Colonic mucosa (tissue), 4 donors: Measurements from ENCODE around the gene TCN1. TPM values are rescaled to one million over a fixed set of nuclear protein-coding genes. Genes with fewer than 3 reads are reported as not detected.
"Not testable (repeated sequence)": the region's sequence is repeated elsewhere in the genome, so short reads cannot be mapped to it uniquely, and the experiment has no call there.

ENCODE experiments used
- DNase-seq: peaks from one replicate; pipeline ENCODE4 v3.0.0-alpha.2; 2020
- H3K27ac ChIP-seq: fragments of 200-600 bp; one replicate; pipeline ENCODE4 v1.8.0; 2021
- H3K27me3 ChIP-seq: fragments of 200-600 bp; one replicate; pipeline ENCODE4 v1.8.0; 2021
- H3K36me3 ChIP-seq: fragments of 200-600 bp; one replicate; pipeline ENCODE4 v1.8.0; 2021
- H3K4me1 ChIP-seq: fragments of 200-600 bp; one replicate; pipeline ENCODE4 v1.8.0; 2021; ENCODE audit warnings: mild to moderate bottlenecking
- H3K4me3 ChIP-seq: fragments of 200-600 bp; one replicate; pipeline ENCODE4 v1.8.0; 2021
- H3K9ac ChIP-seq, 2 donors: one replicate each; pipeline ENCODE4 v1.7.0; 2013; ENCODE audit warnings: control low read depth in 2 of 2, low read depth in 2 of 2, low read length in 2 of 2
- H3K9me3 ChIP-seq: fragments of 200-600 bp; one replicate; pipeline ENCODE4 v1.8.0; 2021
- CTCF ChIP-seq: fragments of 200-600 bp; IDR thresholded peaks from one replicate; pipeline ENCODE4 v1.8.0; 2022; ENCODE audit warnings: antibody characterized with exemption, mild to moderate bottlenecking
- intact Hi-C: fragments of 100-400 bp; cut with DNase I; formaldehyde crosslinking; loops from one replicate; pipeline ENCODE4 v1.14.1; 2022
- total RNA-seq, 2 donors: library from RNA; stranded (reverse); fragmentation: NEBNext Ultra II Directional in 1 of 2; extraction: Animal tissue kit (Norgen Biotek cat#: 25700) in 1 of 2; gene quantifications; one replicate each; pipeline ENCODE4 v1.2.1, GENCODE V29; 2021
- donor health status: healthy.
- donor health status: DM: no; HTN: no; CAD: no.
- donor health status: DM: no; HTN: no; CAD: no.

Gene TCN1
- total RNA-seq, 2 donors from 2014 or later: 0.67 TPM; not detected in 1

- intact Hi-C loops: no loop called here
- no peak for TF ChIP-seq CTCF
- no peak for DNase-seq
- no peak overlapping the region for H3K9ac ChIP-seq
- no peaks in the 10 kb centered on the region for H3K27me3 ChIP-seq
- no peak overlapping the region for H3K4me3 ChIP-seq
- H3K36me3 ChIP-seq: no peaks in the 10 kb centered on the region
- no peaks in the 10 kb centered on the region for H3K9me3 ChIP-seq
- no peaks in the 10 kb centered on the region for H3K4me1 ChIP-seq
- H3K27ac ChIP-seq: no peak overlapping the region
These were observed 8.6 kb downstream of the TCN1 start for GRCh38 chr11:59857439-59858434.

- Histone ChIP-seq H3K4me3 (no peak overlapping the region), H3K36me3 (no peaks in the 10 kb centered on the region), H3K9ac (no peak overlapping the region), H3K4me1 (no peaks in the 10 kb centered on the region), H3K9me3 (no peaks in the 10 kb centered on the region), H3K27ac (no peak overlapping the region), H3K27me3 (no peaks in the 10 kb centered on the region)
- TF ChIP-seq CTCF: no peak
- DNase-seq: no peak
- intact Hi-C loops: no loop called here
These were observed 11.4 kb downstream of the TCN1 start for GRCh38 chr11:59854871-59855270.

- H3K27ac ChIP-seq, H3K4me1 ChIP-seq, H3K27me3 ChIP-seq, intact Hi-C loops, H3K36me3 ChIP-seq, H3K4me3 ChIP-seq, H3K9me3 ChIP-seq, DNase-seq, H3K9ac ChIP-seq: not testable (repeated sequence)
These were observed 14.9 kb downstream of the TCN1 start for GRCh38 chr11:59851416-59851815.

GRCh38 chr11:59849551-59849950 lies 16.7 kb downstream of the TCN1 start:
- intact Hi-C loops, H3K4me3 ChIP-seq, H3K9ac ChIP-seq, H3K36me3 ChIP-seq, H3K4me1 ChIP-seq, H3K27me3 ChIP-seq, H3K9me3 ChIP-seq, DNase-seq: not testable (repeated sequence)
- peak overlapping the region; percentile 74 for H3K27ac ChIP-seq

- DNase-seq: peak; percentile 58
- H3K9me3 ChIP-seq: no peaks in the 10 kb centered on the region
- H3K27me3 ChIP-seq: no peaks in the 10 kb centered on the region
- no peaks in the 10 kb centered on the region for H3K4me1 ChIP-seq
- H3K4me3 ChIP-seq: no peak overlapping the region
- H3K27ac ChIP-seq: peak overlapping the region; percentile 74
- H3K36me3 ChIP-seq: no peaks in the 10 kb centered on the region
- no peak for TF ChIP-seq CTCF
- intact Hi-C loops: no loop called here
- no peak overlapping the region for H3K9ac ChIP-seq
These were observed 17.2 kb downstream of the TCN1 start for GRCh38 chr11:59849129-59849528.

- H3K27me3 ChIP-seq, H3K36me3 ChIP-seq, H3K9ac ChIP-seq, H3K9me3 ChIP-seq, H3K4me3 ChIP-seq, intact Hi-C loops, DNase-seq, H3K4me1 ChIP-seq: not testable (repeated sequence)
- H3K27ac ChIP-seq: peak overlapping the region; percentile 74
These were observed 17.8 kb downstream of the TCN1 start for GRCh38 chr11:59848439-59848838.

GRCh38 chr11:59847626-59848025 lies 18.7 kb downstream of the TCN1 start:
- Histone ChIP-seq H3K36me3 (no peaks in the 10 kb centered on the region), H3K9ac (no peak overlapping the region), H3K27me3 (no peaks in the 10 kb centered on the region), H3K4me3 (no peak overlapping the region), H3K27ac (no peak overlapping the region), H3K4me1 (no peaks in the 10 kb centered on the region), H3K9me3 (no peaks in the 10 kb centered on the region)
- intact Hi-C loops: no loop called here
- no peak for TF ChIP-seq CTCF
- no peak for DNase-seq
